K562 (cell line): ENCODE data around the gene ARF1. TPM values are rescaled to one million over a fixed set of nuclear protein-coding genes. Genes with fewer than 3 reads are reported as not detected.

ENCODE experiments used
- CHCHD3 ChIP-seq: fragments of 250-450 bp; sonication (Bioruptor Pico); IDR thresholded peaks from 2 replicates; pipeline ENCODE4 v2.1.2; 2022; ENCODE audit warnings: mild to moderate bottlenecking
- CTCFL ChIP-seq: IDR thresholded peaks from 2 replicates; pipeline ENCODE4 v1.6.1; 2011; ENCODE audit warnings: borderline replicate concordance, low read depth, mild to moderate bottlenecking, moderate library complexity, low read length; ENCODE audit not compliant: insufficient read depth, poor library complexity, severe bottlenecking
- E2F6 ChIP-seq, 2 experiments: IDR thresholded peaks; 2 replicates each; pipeline ENCODE4 v1.6.1; 2011; ENCODE audit warnings: borderline replicate concordance in 1 of 2, control low read depth in 1 of 2, low read depth in 1 of 2, low read length in 1 of 2, mild to moderate bottlenecking in 1 of 2, mixed read lengths in 1 of 2, moderate library complexity in 1 of 2; ENCODE audit not compliant: insufficient read depth in 1 of 2, insufficient read length in 1 of 2, poor library complexity in 1 of 2, severe bottlenecking in 1 of 2; ENCODE audit errors: extremely low read depth in 1 of 2
- FOXP4 ChIP-seq: sonication (generic); formaldehyde crosslinking; IDR thresholded peaks from 2 replicates; pipeline ENCODE4 v1.8.0; 2022; ENCODE audit warnings: mild to moderate bottlenecking, missing genetic modification reagents, borderline replicate concordance
- HES1 ChIP-seq: fragments of 450-650 bp; IDR thresholded peaks from 2 replicates; pipeline ENCODE4 v1.6.1; 2016; ENCODE audit warnings: low read depth, mild to moderate bottlenecking, moderate library complexity
- PHF20 ChIP-seq: fragments of 450-650 bp; IDR thresholded peaks from 2 replicates; pipeline ENCODE4 v1.6.1; 2018; ENCODE audit not compliant: partially characterized antibody
- POLR2B ChIP-seq: fragments of 450-650 bp; IDR thresholded peaks from 2 replicates; pipeline ENCODE4 v1.6.1; 2018; ENCODE audit warnings: low read depth; ENCODE audit not compliant: partially characterized antibody
- POLR2G ChIP-seq: fragments of 200-400 bp; formaldehyde crosslinking; IDR thresholded peaks from 2 replicates; pipeline ENCODE4 v1.6.1; 2017; ENCODE audit warnings: low read depth, mild to moderate bottlenecking, antibody characterized with exemption, low read length, moderate library complexity
- POU5F1 ChIP-seq: fragments of 150-350 bp; IDR thresholded peaks from 2 replicates; pipeline ENCODE4 v1.6.1; 2014; ENCODE audit warnings: borderline replicate concordance, low read length, low read depth, mild to moderate bottlenecking; ENCODE audit not compliant: partially characterized antibody
- PTTG1 ChIP-seq: fragments of 450-650 bp; IDR thresholded peaks from 2 replicates; pipeline ENCODE4 v1.6.1; 2016; ENCODE audit warnings: low read depth, mild to moderate bottlenecking, missing genetic modification characterization, missing compliant biosample characterization
- RAD21 ChIP-seq, 2 experiments: fragments of 250-450 bp in 1 of 2; fragments of 450-650 bp in 1 of 2; sonication (Bioruptor Pico) in 1 of 2; formaldehyde crosslinking in 1 of 2; IDR thresholded peaks in 1 of 2; conservative IDR thresholded peaks in 1 of 2; 2 replicates each; pipeline versions ENCODE4 v1.4.0 to v1.8.0; 2020 to 2022; ENCODE audit warnings: mild to moderate bottlenecking in 2 of 2, moderate library complexity in 1 of 2
- RAD51 ChIP-seq: fragments of 450-650 bp; IDR thresholded peaks from 2 replicates; pipeline ENCODE4 v1.7.1; 2016; ENCODE audit warnings: low read depth, mild to moderate bottlenecking, borderline replicate concordance
- RBFOX2 ChIP-seq: fragments of 200-400 bp; formaldehyde crosslinking; IDR thresholded peaks from 2 replicates; pipeline ENCODE4 v1.6.1; 2017; ENCODE audit warnings: low read depth, mild to moderate bottlenecking, low read length, moderate library complexity
- TAF1 ChIP-seq: IDR thresholded peaks from 2 replicates; pipeline ENCODE4 v1.6.1; 2011; ENCODE audit warnings: mild to moderate bottlenecking, low read length, moderate library complexity; ENCODE audit not compliant: insufficient read depth, control insufficient read depth, severe bottlenecking; ENCODE audit errors: extremely low read depth
- TCFL5 ChIP-seq: fragments of 250-450 bp; sonication (Bioruptor Pico); conservative IDR thresholded peaks from 2 replicates; pipeline ENCODE4 v1.6.1; 2021; ENCODE audit warnings: mild to moderate bottlenecking, moderate library complexity, matching md5 sums
- ZNF224 ChIP-seq: sonication (generic); formaldehyde crosslinking; IDR thresholded peaks from 2 replicates; pipeline ENCODE4 v1.8.0; 2022; ENCODE audit warnings: mild to moderate bottlenecking, missing genetic modification reagents
- polyA plus RNA-seq, 8 experiments: library from polyadenylated mRNA; depleted of rRNA in 4 of 8; stranded (reverse) in 5 of 8; unstranded in 3 of 8; fragments of >200 nt; fragmentation: Nextera tagmentation in 2 of 8; fragmentation: Illumina TruSeq in 1 of 8; extraction: Ambion mirVana in 2 of 8; extraction: Trizol in 1 of 8; gene quantifications; 2 replicates each; pipeline versions ENCODE4 v1.2.1 to v1.2.3, GENCODE V29; 2011 to 2014; ENCODE audit warnings: inconsistent platforms in 1 of 8, missing spikeins in 1 of 8
- total RNA-seq, 7 experiments: library from RNA; depleted of rRNA in 6 of 7; stranded (reverse); fragments of >200 nt in 6 of 7; fragmentation: Illumina TruSeq in 2 of 7; extraction: Trizol in 2 of 7; gene quantifications; 2 replicates each; pipeline versions ENCODE4 v1.2.1 to v1.2.3, GENCODE V29; 2011 to 2021; ENCODE audit warnings: low replicate concordance in 1 of 7

Gene ARF1
- total and polyA plus RNA-seq, 9 of the 15 experiments (the other 6 are each of a cell fraction or from before 2014, with no cell fraction given) = 69.8 to 593 (median 325) TPM

DNA sequence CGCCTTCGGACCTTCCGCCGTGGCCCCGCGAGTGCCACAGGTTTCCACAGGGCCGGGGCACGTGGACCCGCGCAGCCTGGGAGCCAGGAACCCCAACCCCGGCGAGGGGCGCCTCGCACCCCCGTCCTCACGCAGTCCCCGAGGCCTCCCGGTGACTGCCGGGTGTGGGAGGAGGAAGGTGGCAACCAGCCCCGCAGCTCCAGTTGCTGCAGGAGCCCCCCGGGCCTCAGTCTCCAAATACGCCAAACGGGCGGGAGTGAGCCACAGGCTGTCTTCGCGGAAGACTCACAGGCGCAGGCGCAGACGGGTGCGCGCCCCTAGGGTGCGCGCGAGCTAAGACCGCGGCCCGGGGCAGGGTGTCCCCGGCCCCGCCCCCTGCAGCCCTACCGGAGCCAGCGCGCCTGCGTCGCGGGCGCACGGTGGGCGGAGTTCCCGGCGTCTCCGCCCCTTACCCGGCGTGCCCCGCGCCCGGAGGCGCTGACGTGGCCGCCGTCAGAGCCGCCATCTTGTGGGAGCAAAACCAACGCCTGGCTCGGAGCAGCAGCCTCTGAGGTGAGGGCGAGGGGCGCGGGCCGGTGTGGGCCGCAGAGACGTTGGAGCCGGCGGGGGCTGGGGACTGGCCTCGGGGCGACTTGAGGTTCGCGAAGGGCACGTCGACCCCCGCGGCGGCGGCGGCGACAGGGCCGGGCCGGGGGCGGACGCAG, at the start of gene ARF1 (continued):
- no peak for TF ChIP-seq FOXP4
- no peak for TF ChIP-seq HES1
- no peak for TF ChIP-seq CHCHD3
- TF ChIP-seq POLR2G = peak; percentile 97
- peak; percentile 91 for TF ChIP-seq E2F6 (IDR thresholded peaks at IDR 0.05; ENCODE audit: borderline replicate concordance in 1 of 2, extremely low read depth in 1 of 2, insufficient read depth in 1 of 2, insufficient read length in 1 of 2, low read depth in 1 of 2, low read length in 1 of 2, poor library complexity in 1 of 2, severe bottlenecking in 1 of 2)
- 0 out of 4 replicates have a peak, but pooled peaks of 1 of the 2 experiments have one; percentile 23 for TF ChIP-seq RAD21 (CRISPR knock-in tag; conservative IDR thresholded peaks at IDR 0.05 in 1 of 2, IDR thresholded peaks at IDR 0.05 in 1 of 2)
- peak; percentile 98 for TF ChIP-seq RBFOX2
- TF ChIP-seq ZNF224 = no peak; the same call in 1 of the 2 replicates
- peak; percentile 39; the same call in 1 of the 2 replicates for TF ChIP-seq RAD51
- peak; percentile 96 for TF ChIP-seq TAF1
- peak; percentile 47 for TF ChIP-seq CTCFL
- TF ChIP-seq PHF20 = peak; percentile 57
- no peak for TF ChIP-seq PTTG1
- peak; percentile 57 for TF ChIP-seq POLR2B
- 0 out of 2 replicates have a peak, but pooled peaks have one; percentile 36 for TF ChIP-seq TCFL5
- no peak for TF ChIP-seq POU5F1
